ENCODE results near the gene RNF151.

RNF151 gene

GRCh38 chr16:1930338-1930720 is 36.3 kb upstream of the RNF151 start:
- TF ChIP-seq PPARA (CRISPR knock-in tag; IDR thresholded peaks at IDR 0.05; ENCODE audit: borderline replicate concordance) (no peak), ZNF8 (CRISPR knock-in tag; IDR thresholded peaks at IDR 0.05) (no peak)
- no peak for ATAC-seq

GRCh38 chr16:1932050-1933028 is 34.3 kb upstream of the RNF151 start:
- peak; percentile 53 for ATAC-seq
- no peak for TF ChIP-seq CSRNP3 (CRISPR knock-in tag; IDR thresholded peaks at IDR 0.05)
- no peak for TF ChIP-seq RARB (CRISPR knock-in tag; IDR thresholded peaks at IDR 0.05)
- TF ChIP-seq TCF4 (CRISPR knock-in tag; IDR thresholded peaks at IDR 0.05; ENCODE audit: borderline replicate concordance): no peak
- no peak for TF ChIP-seq ARNTL (CRISPR knock-in tag; IDR thresholded peaks at IDR 0.05; ENCODE audit: borderline replicate concordance, low read depth)
- no peak for TF ChIP-seq CSDC2 (CRISPR knock-in tag; IDR thresholded peaks at IDR 0.05)
- no peak for TF ChIP-seq TOX (CRISPR knock-in tag; IDR thresholded peaks at IDR 0.05; ENCODE audit: borderline replicate concordance)
- no peak for TF ChIP-seq ESRRG (CRISPR knock-in tag; IDR thresholded peaks at IDR 0.05)
- no peak for TF ChIP-seq SNAI2 (CRISPR knock-in tag; IDR thresholded peaks at IDR 0.05)

- ATAC-seq: no peak
- TF ChIP-seq ISL1 (CRISPR knock-in tag; IDR thresholded peaks at IDR 0.05): no peak
- no peak for TF ChIP-seq TOX (CRISPR knock-in tag; IDR thresholded peaks at IDR 0.05; ENCODE audit: borderline replicate concordance)
- TF ChIP-seq POU6F1 (CRISPR knock-in tag; IDR thresholded peaks at IDR 0.05; ENCODE audit: borderline replicate concordance, low read depth): no peak
- no peak for TF ChIP-seq ZFP3 (CRISPR knock-in tag; IDR thresholded peaks at IDR 0.05)
- TF ChIP-seq GLIS3 (CRISPR knock-in tag; IDR thresholded peaks at IDR 0.05): no peak
- no peak for TF ChIP-seq RARB (CRISPR knock-in tag; IDR thresholded peaks at IDR 0.05)
- TF ChIP-seq ZFP30 (CRISPR knock-in tag; IDR thresholded peaks at IDR 0.05): no peak
- no peak for TF ChIP-seq BACH2 (CRISPR knock-in tag; IDR thresholded peaks at IDR 0.05; ENCODE audit: borderline replicate concordance)
- no peak for TF ChIP-seq PPARA (CRISPR knock-in tag; IDR thresholded peaks at IDR 0.05; ENCODE audit: borderline replicate concordance)
- no peak for TF ChIP-seq ZNF565 (CRISPR knock-in tag; conservative IDR thresholded peaks at IDR 0.05; ENCODE audit: low read depth)
- no peak for TF ChIP-seq PATZ1 (CRISPR knock-in tag; IDR thresholded peaks at IDR 0.05; ENCODE audit: borderline replicate concordance)
- no peak for TF ChIP-seq TCF4 (CRISPR knock-in tag; IDR thresholded peaks at IDR 0.05; ENCODE audit: borderline replicate concordance)
- no peak for TF ChIP-seq CSDC2 (CRISPR knock-in tag; IDR thresholded peaks at IDR 0.05)
- TF ChIP-seq ZNF70 (CRISPR knock-in tag; IDR thresholded peaks at IDR 0.05): no peak
- no peak for TF ChIP-seq CREB5 (CRISPR knock-in tag; IDR thresholded peaks at IDR 0.05; ENCODE audit: low read depth)
- TF ChIP-seq ARNTL (CRISPR knock-in tag; IDR thresholded peaks at IDR 0.05; ENCODE audit: borderline replicate concordance, low read depth): no peak
- TF ChIP-seq ZNF8 (CRISPR knock-in tag; IDR thresholded peaks at IDR 0.05): no peak
- TF ChIP-seq CSRNP3 (CRISPR knock-in tag; IDR thresholded peaks at IDR 0.05): no peak
Observed at GRCh38 chr16:1933097-1933661, 33.5 kb upstream of the RNF151 start.

Data from SK-N-SH treated with all-trans-retinoic acid at 6 μM for 48 hours (cell line).